Heart right ventricle (tissue), 16 donors: ENCODE data around the gene CD247. TPM values are rescaled to one million over a fixed set of nuclear protein-coding genes. Genes with fewer than 3 reads are reported as not detected.
A peak's percentile ranks its signal among the peaks of the same experiment; 100 is the strongest.

Experiments used
- ATAC-seq, 8 donors: fragments of 200-7000 bp; cut with Tn5 transposase; one replicate each; pipeline ENCODE4 v1.9.1; 2020; ENCODE audit warnings: mild to moderate bottlenecking in 8 of 8, moderate library complexity in 8 of 8, moderate number of reproducible peaks in 1 of 8
- DNase-seq, 2 donors: peaks; one replicate each; pipeline ENCODE4 v3.0.0-alpha.2; 2020
- H3K27ac ChIP-seq, 10 donors: fragments of 200-600 bp; sonication (generic) in 2 of 10; one replicate each; pipeline versions ENCODE4 v1.5.0 to v1.8.0; 2020 to 2022; ENCODE audit warnings: mild to moderate bottlenecking in 3 of 10
- H3K27me3 ChIP-seq, 7 donors: fragments of 200-600 bp; one replicate each; pipeline ENCODE4 v1.8.0; 2021 to 2022; ENCODE audit warnings: mild to moderate bottlenecking in 2 of 7
- H3K36me3 ChIP-seq, 9 donors: fragments of 200-600 bp; sonication (generic) in 1 of 9; one replicate each; pipeline versions ENCODE4 v1.5.0 to v1.8.0; 2020 to 2022; ENCODE audit warnings: mild to moderate bottlenecking in 2 of 9
- H3K4me1 ChIP-seq, 9 donors: fragments of 200-600 bp; sonication (generic) in 1 of 9; one replicate each; pipeline versions ENCODE4 v1.5.0 to v1.8.0; 2020 to 2022; ENCODE audit warnings: mild to moderate bottlenecking in 4 of 9
- H3K4me3 ChIP-seq, 10 donors: fragments of 200-600 bp; sonication (generic) in 2 of 10; one replicate each; pipeline versions ENCODE4 v1.5.0 to v1.8.0; 2020 to 2022; ENCODE audit warnings: mild to moderate bottlenecking in 7 of 10, moderate library complexity in 2 of 10
- H3K9me3 ChIP-seq, 11 donors: fragments of 200-600 bp in 10 of 11; sonication (generic) in 2 of 11; one replicate each; pipeline versions ENCODE4 v1.5.0 to v1.8.0; 2013 to 2022; ENCODE audit warnings: mild to moderate bottlenecking in 2 of 11, control low read depth in 1 of 11, moderate library complexity in 1 of 11
- CTCF ChIP-seq, 9 donors: fragments of 200-600 bp; sonication (generic) in 2 of 9; IDR thresholded peaks; one replicate each; pipeline versions ENCODE4 v1.5.0 to v1.8.0; 2021 to 2022; ENCODE audit warnings: antibody characterized with exemption in 9 of 9, mild to moderate bottlenecking in 5 of 9, moderate library complexity in 1 of 9
- WGBS, 2 donors: extraction: QIAGEN DNeasy Blood & Tissue Kit; methylation state at CpG; one replicate each; pipeline ENCODE4 v1.1.7; 2013; ENCODE audit warnings: inconsistent platforms in 1 of 2; 5-methylcytosine and 5-hydroxymethylcytosine counted together
- intact Hi-C, 10 donors: fragments of 100-400 bp; cut with DNase I; formaldehyde crosslinking; loops; one replicate each; pipeline versions ENCODE4 v1.11.1 to v1.14.2; 2022
- polyA plus RNA-seq, 2 donors: library from polyadenylated mRNA; stranded (reverse); fragments of 200-250 nt; gene quantifications; one replicate each; pipeline ENCODE4 v1.2.3, GENCODE V29; 2013
- total RNA-seq, 10 donors: library from RNA; stranded (reverse); fragmentation: NEBNext Ultra II Directional in 3 of 10; extraction: Animal tissue kit (Norgen Biotek cat#: 25700) in 3 of 10; gene quantifications; one replicate each; pipeline versions ENCODE4 v1.2.1 to v1.2.4, GENCODE V29; 2021 to 2023
- donor health status: Arrhythmogenic right ventricular cardiomyopathy.
- donor health status: ischemic (EF 13 %, LVEDD 7.1; RV severe dilation, severe dysfunction).
- donor health status: healthy with polysubstance abuse.
- donor health status: DM: no; HTN: yes; CAD: no.
- donor health status: DM: no; HTN: no; CAD: no.
- donor health status: ischemic (EF 25% LVEDD 6.9; RV normal size, moderate dysfunction).
- donor health status: ischemic (EF 25% LVEDD 5.7; RV mildly dilated, moderate dysfunction).
- donor health status: healthy.
- donor health status: DM: yes; HTN: yes; CAD: no.
- donor health status: Ischemic cardiomyopathy.
- donor health status: ischemic (EF 35%, LVEDD 5.7; RV mildly dilated, moderate dysfunction).
- donor health status: nonischemic (EF 11% LVEDD 7.7; RV severe dilation, severe dysfunction).
- donor health status: DM: yes; HTN: yes; CAD: no.
- donor health status: PGD.
- donor health status: ischemic (EF 29% LVEDD 5.4; RV normal size, mild dysfunction).
- donor health status: nonischemic (EF 23%, LVEDD 6.1; RV moderate dilation, normal function).

Gene CD247
- total and polyA plus RNA-seq, 12 donors, result 0.31 to 6.5 (median 0.66) TPM; not detected in 1

GRCh38 chr1:167544447-167545093 is 26.2 kb upstream of the CD247 start:
- Histone ChIP-seq H3K9me3 (no peaks in the 10 kb centered on the region), H3K27me3 (no peaks in the 10 kb centered on the region), H3K4me3 (no peak overlapping the region), H3K27ac (peak overlapping the region in 1 of 10 donors; percentile 28), H3K36me3 (peaks cover 0 to 68% (median 18%) of the 10 kb centered on the region in 9 donors), H3K4me1 (peaks cover 0 to 81% (median 6%) of the 10 kb centered on the region in 9 donors)
- ATAC-seq (no peak), DNase-seq (no peak)
- WGBS, 2 donors, result 97 to 99% methylated on average over 3 of the region's 3 CpGs
- TF ChIP-seq CTCF (IDR thresholded peaks at IDR 0.05), result no peak
- intact Hi-C loops, result loop anchor here in 1 of 10 donors (5.0 kb wide), 1 partner anchor 327 kb away; no protein-coding TSS in a partner anchor

GRCh38 chr1:167543199-167543990 is 25.1 kb upstream of the CD247 start:
- peaks cover 0 to 68% (median 18%) of the 10 kb centered on the region in 9 donors for H3K36me3 ChIP-seq
- DNase-seq, result no peak
- 86 to 88% methylated on average over 13 of the region's 13 CpGs for whole genome bisulfite sequencing, 2 donors
- H3K4me1 ChIP-seq, result peaks cover 0 to 80% (median 5%) of the 10 kb centered on the region in 9 donors
- no peaks in the 10 kb centered on the region for H3K9me3 ChIP-seq
- H3K27ac ChIP-seq, result peak overlapping the region in 1 of 10 donors; percentile 28
- ATAC-seq, result peak in 4 of 8 donors; percentile 22 to 62 (median 35)
- TF ChIP-seq CTCF (IDR thresholded peaks at IDR 0.05), result no peak
- no peaks in the 10 kb centered on the region for H3K27me3 ChIP-seq
- no peak overlapping the region for H3K4me3 ChIP-seq
- intact Hi-C loops, result loop anchor here in 1 of 10 donors (5.0 kb wide), 1 partner anchor 326 kb away; no protein-coding TSS in a partner anchor

GRCh38 chr1:167542109-167543032 is 24.0 kb upstream of the CD247 start:
- no peak for TF ChIP-seq CTCF (IDR thresholded peaks at IDR 0.05)

More at GRCh38 chr1:167542109-167543032, 24.0 kb upstream of the CD247 start:
- Histone ChIP-seq H3K4me1 (peaks cover 0 to 70% (median 0%) of the 10 kb centered on the region in 9 donors), H3K27ac (peak overlapping the region in 1 of 10 donors; percentile 38), H3K27me3 (no peaks in the 10 kb centered on the region), H3K9me3 (no peaks in the 10 kb centered on the region), H3K4me3 (no peak overlapping the region), H3K36me3 (peaks cover 0 to 62% (median 18%) of the 10 kb centered on the region in 9 donors)
- no peak for ATAC-seq
- intact Hi-C loops, result loop anchor here in 1 of 10 donors (5.0 kb wide), 1 partner anchor 325 kb away; no protein-coding TSS in a partner anchor
- 84 to 85% methylated on average over 12 of the region's 12 CpGs for WGBS, 2 donors
- DNase-seq, result no peak
